Neutrophil (primary cell): ENCODE measurements around the gene BLM.

Source experiments
- H3K27ac ChIP-seq: fragments of 200-600 bp; sonication (generic); 2 replicates; pipeline ENCODE4 v1.5.1; 2016; ENCODE audit warnings: mild to moderate bottlenecking, moderate library complexity
- H3K27me3 ChIP-seq: fragments of 200-600 bp; sonication (generic); 2 replicates; pipeline ENCODE4 v1.6.0; 2016; ENCODE audit warnings: mild to moderate bottlenecking
- H3K36me3 ChIP-seq: fragments of 200-600 bp; sonication (generic); 2 replicates; pipeline ENCODE4 v1.5.1; 2017
- H3K4me1 ChIP-seq, 2 experiments: fragments of 200-600 bp in 1 of 2; sonication (generic) in 1 of 2; 1 replicate in 1 of 2; 2 replicates in 1 of 2; pipeline versions ENCODE4 v1.5.1 to v1.6.1; 2013 to 2016; ENCODE audit warnings: low read depth in 1 of 2, low read length in 1 of 2, mild to moderate bottlenecking in 1 of 2, moderate library complexity in 1 of 2; ENCODE audit not compliant: control insufficient read depth in 1 of 2, insufficient read depth in 1 of 2
- H3K4me3 ChIP-seq, 2 experiments: fragments of 200-600 bp in 1 of 2; sonication (generic) in 1 of 2; 1 replicate in 1 of 2; 2 replicates in 1 of 2; pipeline ENCODE4 v1.5.1; 2013 to 2016; ENCODE audit warnings: low read depth in 1 of 2, low read length in 1 of 2, mild to moderate bottlenecking in 1 of 2, moderate library complexity in 1 of 2
- H3K9me3 ChIP-seq: fragments of 200-600 bp; sonication (generic); 2 replicates; pipeline ENCODE4 v1.5.1; 2016
- CTCF ChIP-seq: fragments of 200-600 bp; sonication (generic); IDR thresholded peaks from 2 replicates; pipeline ENCODE4 v1.5.1; 2016; ENCODE audit warnings: antibody characterized with exemption

Gene BLM

GRCh38 chr15:90807074-90807785, 90.1 kb downstream of the BLM start:
- no peaks in the 10 kb centered on the region for H3K27me3 ChIP-seq
- H3K27ac ChIP-seq = peak overlapping the region; percentile 70
- TF ChIP-seq CTCF = no peak
- no peak overlapping the region for H3K4me3 ChIP-seq
- no peaks in the 10 kb centered on the region for H3K9me3 ChIP-seq
- peaks cover 47 to 49% of the 10 kb centered on the region in 2 experiments for H3K4me1 ChIP-seq
- H3K36me3 ChIP-seq = no peaks in the 10 kb centered on the region

GRCh38 chr15:90807786-90808086, 90.6 kb downstream of the BLM start:
- no peak for TF ChIP-seq CTCF
- Histone ChIP-seq H3K27ac (peak overlapping the region; percentile 70), H3K4me1 (peaks cover 52 to 54% of the 10 kb centered on the region in 2 experiments), H3K4me3 (no peak overlapping the region), H3K9me3 (no peaks in the 10 kb centered on the region), H3K27me3 (no peaks in the 10 kb centered on the region), H3K36me3 (no peaks in the 10 kb centered on the region)

DNA sequence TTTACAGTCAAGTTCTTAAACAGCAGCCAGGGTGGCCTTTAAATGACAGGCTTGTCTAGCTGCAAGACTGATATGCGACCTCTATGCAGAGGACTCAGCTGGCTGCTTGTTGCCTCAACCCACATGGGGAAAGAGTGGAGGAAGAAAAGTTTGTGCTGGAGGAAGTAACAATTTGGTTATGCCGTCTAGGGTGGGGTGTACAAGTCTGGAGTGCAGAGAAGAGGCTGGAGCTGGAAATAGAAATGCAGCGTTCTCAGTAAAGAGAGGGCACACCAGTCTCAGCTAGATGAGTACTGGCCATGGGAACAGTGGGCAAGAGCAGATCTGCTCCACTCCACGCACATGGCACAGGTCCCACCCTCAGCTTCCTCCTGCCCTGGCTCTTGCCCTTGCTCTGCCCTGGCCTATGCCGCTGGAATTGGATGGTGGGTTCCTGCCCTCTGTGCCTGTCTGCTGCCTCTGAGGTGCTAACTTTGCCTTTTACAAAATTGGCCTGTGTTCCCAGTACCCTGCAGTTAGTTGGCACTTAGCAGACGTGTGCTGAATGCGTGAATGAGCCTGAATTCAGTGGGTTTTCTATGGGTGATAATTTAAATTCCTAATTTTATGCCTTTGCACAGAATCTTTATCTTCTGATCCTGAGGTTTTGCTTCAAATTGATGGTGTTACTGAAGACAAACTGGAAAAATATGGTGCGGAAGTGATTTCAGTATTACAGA, 91.5 kb downstream of the BLM start:
- H3K4me3 ChIP-seq = peak overlapping the region; percentile 23 to 28
- H3K4me1 ChIP-seq = peaks cover 62 to 64% of the 10 kb centered on the region in 2 experiments
- no peak for TF ChIP-seq CTCF
- peak overlapping the region; percentile 70 for H3K27ac ChIP-seq
- no peaks in the 10 kb centered on the region for H3K27me3 ChIP-seq
- no peaks in the 10 kb centered on the region for H3K9me3 ChIP-seq
- H3K36me3 ChIP-seq = no peaks in the 10 kb centered on the region

GRCh38 chr15:90809536-90809935, 92.4 kb downstream of the BLM start:
- TF ChIP-seq CTCF = no peak
- Histone ChIP-seq H3K4me3 (no peak overlapping the region), H3K36me3 (no peaks in the 10 kb centered on the region), H3K27ac (peak overlapping the region; percentile 70), H3K9me3 (no peaks in the 10 kb centered on the region), H3K27me3 (no peaks in the 10 kb centered on the region), H3K4me1 (peaks cover 65 to 68% of the 10 kb centered on the region in 2 experiments)

DNA sequence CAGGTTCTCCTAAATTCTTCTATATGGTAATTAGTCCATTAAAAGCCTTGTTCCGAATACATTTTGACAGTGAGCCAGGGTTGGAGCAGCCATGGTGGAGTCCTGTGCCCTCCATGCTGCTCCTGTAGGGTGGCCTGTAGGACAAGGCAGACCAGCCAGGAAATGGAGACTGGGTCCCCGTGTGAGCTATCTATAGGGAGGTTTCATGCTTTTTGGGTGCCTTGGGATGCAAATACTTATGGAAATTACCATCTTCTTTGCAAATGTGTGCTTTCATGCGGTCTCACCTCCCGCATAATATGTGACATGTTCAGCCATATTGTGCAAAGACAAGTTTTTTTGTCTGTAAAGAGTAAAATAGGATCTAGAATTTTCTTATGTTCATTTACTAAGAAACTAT, 93.2 kb downstream of the BLM start:
- H3K4me3 ChIP-seq = no peak overlapping the region
- no peak for TF ChIP-seq CTCF
- H3K36me3 ChIP-seq = no peaks in the 10 kb centered on the region
- H3K27ac ChIP-seq = peak overlapping the region; percentile 10
- peaks cover 65 to 68% of the 10 kb centered on the region in 2 experiments for H3K4me1 ChIP-seq
- no peaks in the 10 kb centered on the region for H3K27me3 ChIP-seq
- no peaks in the 10 kb centered on the region for H3K9me3 ChIP-seq
